ENCODE results near the gene KIF1A.
"Not testable (repeated sequence)": the region's sequence is repeated elsewhere in the genome, so short reads cannot be mapped to it uniquely, and the experiment has no call there.

The KIF1A gene

DNA sequence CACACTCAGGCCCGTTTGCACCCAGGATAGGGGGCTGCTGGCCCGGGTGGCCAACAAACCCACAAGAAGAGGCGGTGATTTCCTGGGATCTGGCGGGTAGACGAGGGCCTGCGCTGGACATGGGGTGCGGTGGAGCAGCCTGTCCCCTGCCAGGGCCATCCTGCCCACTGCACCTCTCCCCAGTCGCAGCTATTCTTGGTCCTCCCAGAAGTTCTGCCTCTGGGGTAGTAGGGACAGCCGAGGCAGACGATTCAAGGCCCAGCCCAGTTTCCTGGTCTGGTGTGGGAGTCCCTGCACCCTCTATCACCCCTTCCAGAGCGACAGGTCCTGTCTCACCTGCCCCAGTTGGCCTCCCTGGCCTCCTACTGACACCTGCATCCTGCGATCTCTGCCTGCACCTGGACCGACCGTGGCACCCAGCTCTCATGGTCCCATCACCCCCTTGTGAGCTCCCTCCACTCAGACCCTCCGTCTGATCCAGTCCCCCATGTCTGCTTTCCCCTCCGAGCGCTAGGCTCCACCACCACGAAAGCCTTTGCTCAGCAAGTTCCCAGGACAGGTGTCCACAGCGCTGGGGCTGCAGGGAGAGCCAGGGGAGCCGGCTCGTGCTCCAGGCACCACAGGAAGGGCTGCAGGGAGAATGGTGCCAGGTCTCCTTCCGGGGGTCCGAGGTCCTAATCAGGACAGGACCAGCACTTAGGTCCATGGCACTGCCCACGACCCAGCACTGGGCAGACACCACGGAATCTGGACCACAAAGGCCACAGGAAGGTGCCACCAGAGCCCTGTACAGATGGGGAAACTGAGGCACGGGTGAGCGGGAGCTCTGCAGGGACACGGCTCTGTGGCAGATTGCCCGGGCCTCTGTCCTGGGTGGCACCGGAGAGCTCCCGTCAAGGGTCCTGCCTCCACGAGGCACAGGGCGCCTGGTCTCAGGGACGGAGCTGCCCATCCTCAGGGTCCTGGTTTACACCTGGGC, 127.1 kb downstream of the KIF1A start:
- DNase-seq: not testable (repeated sequence)

DNA sequence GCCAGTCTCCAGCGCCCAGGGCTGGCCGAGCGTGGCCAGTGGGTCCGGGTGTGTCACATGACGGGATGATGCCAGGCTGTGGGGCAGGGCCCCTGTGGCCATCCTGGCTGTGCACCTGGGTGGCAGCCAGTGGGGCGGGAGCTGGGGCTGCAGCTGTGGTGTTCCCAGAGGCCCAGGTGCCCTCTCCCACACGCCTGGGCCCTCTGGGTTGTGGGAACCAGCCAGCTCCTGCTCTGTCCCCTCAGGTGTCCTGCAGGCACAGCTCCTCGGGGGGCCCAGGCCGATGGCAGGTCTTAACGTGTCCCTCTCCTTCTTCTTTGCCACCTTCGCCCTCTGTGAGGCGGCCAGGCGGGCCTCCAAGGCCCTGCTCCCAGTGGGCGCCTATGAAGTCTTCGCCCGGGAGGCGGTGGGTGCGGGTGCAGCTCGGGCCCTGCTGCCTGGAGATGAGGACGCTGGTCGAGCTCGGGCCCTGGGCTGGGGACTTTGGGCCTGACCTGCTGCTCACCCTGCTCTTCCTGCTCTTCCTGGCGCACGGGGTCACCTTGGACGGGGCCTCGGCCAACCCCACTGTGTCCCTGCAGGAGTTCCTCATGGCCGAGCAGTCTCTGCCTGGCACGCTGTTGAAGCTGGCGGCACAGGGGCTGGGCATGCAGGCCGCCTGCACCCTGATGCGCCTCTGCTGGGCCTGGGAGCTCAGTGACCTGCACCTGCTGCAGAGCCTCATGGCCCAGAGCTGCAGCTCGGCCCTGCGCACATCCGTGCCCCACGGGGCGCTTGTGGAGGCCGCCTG, 128.2 kb downstream of the KIF1A start, which contains the start of gene AQP12A:
Gene AQP12A, plus strand, starts transcription at position 236 of the 790 bp plus-strand sequence. Its CDS starts 48 bp downstream, at position 284.
- not testable (repeated sequence) for DNase-seq

DNA sequence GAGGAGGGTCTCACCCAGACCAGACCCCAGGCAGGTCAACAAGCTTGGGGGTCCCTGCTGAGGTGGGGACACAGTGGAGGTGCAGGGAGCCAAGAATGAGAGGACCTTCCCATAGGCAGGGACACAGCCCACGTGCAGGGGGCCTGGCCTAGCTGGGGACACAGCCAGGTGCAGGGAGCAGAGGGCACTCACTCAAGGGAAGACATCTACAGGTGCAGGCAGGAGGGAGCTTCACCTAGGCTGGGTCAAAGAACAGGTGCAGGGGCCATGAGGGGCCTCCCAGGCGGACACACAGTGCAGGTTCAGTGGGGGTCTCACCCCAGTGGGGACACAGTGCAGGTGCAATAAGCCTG, 129.0 kb downstream of the KIF1A start:
- not testable (repeated sequence) for DNase-seq

DNA sequence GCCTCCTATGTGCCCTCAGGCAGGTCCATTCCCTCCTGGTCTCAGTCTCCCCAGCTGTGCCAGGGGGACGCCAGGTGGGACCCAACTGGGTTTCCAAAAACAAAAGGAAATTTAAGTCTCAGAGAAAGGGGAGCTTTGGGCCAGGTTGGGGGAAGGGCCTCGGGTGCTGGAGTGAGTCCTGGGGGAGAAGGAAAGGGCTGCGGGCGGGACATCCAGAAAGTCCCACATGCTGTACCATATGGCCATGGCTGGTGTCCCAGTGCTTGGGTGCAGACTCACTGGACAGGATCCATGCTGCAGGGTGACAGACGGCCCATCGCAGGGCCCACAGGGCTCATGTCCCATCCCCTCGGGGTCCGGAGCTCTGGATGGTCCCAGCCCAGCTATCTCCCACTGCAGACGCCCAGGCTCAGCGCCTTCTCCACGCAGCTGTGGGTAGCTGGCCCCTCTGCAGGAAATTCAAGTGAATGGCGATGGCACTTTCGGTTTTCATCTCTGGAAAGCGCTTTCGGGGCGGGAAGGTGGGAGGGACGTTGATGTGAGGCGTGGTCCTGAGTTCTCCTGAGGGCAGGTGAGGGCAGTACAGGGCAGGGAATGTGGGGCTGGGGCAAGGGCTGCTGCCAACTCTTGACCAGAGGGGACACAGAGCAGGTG, 129.5 kb downstream of the KIF1A start:
- not testable (repeated sequence) for DNase-seq

DNA sequence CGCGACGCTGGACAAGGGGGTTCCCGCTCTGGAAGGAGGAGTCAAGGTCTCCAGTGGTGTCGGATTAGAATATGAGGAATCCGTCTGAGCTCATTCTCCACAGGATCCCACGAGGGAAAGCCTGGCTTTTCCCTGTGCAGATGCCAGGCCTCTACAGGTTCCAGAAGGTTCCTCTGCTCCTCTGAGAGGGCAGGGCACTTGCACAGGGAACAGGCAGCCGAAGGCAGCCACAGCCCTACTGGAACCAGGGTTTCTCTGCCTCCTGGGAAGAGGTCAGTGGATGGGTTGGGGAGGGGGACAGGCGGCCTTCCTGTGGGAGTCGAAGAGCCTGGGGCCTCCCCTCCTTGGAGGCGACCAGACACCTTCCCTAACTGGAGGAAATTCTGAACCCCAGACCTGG, 130.0 kb downstream of the KIF1A start:
- DNase-seq: no peak

DNA sequence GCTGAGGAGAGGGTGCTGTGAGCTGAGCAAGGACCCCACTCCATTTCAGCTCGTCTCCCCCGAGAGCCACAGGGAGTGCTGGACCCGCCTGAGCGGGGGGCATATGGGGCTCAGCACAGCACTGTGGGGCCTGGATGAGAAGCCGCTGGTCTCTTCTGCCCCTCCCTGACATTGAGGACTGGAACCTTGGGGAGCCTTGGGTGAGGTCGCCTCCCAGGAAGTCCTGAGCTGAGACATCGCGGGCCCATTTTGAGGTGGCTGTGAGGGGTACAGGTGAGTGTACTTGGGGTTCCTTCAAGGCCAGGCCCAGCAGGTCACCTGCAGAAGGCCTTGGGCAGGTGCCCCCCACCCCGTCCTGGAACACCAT, 131.5 kb downstream of the KIF1A start:
- DNase-seq: no peak

DNA sequence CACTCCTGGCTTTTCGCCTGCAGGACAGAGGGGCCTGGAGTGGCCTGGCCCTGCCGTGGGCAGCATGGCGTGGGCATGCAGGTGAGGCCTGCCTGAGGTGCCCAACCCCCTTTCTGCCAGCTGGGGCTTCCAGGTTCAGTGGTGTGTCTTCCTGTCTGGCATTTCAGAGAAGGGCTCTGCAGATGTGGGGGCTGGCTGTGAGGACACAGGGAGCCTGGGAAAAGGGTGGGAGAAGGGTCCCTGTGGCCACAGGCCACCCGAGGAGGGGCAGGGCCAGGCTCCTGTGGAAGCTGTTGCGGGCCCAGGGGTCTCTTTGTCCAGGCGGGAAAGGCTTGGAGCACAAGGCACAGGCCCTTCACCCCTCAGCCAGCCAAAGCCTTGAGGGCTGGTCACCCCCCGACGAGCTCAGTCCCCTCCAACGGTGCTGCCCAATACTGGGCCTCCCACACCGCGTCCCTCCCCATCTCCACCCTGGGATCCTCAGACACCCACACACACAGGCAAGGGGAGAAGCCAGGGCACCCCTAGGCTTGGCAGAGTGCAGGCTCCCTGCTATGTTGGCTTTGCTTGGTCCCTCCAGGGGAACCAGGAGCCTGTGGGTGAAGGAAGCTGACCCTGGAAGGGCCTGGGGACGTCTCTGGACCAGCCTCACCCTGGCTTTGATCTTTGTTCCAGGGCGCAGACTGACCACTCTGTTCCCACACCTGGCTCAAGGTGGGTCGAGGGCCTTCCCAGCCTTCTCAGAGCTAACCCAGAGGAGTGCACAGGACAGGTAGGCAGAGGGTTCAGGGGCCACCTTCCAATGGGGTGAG, 132.1 kb downstream of the KIF1A start:
- no peak for DNase-seq

DNA sequence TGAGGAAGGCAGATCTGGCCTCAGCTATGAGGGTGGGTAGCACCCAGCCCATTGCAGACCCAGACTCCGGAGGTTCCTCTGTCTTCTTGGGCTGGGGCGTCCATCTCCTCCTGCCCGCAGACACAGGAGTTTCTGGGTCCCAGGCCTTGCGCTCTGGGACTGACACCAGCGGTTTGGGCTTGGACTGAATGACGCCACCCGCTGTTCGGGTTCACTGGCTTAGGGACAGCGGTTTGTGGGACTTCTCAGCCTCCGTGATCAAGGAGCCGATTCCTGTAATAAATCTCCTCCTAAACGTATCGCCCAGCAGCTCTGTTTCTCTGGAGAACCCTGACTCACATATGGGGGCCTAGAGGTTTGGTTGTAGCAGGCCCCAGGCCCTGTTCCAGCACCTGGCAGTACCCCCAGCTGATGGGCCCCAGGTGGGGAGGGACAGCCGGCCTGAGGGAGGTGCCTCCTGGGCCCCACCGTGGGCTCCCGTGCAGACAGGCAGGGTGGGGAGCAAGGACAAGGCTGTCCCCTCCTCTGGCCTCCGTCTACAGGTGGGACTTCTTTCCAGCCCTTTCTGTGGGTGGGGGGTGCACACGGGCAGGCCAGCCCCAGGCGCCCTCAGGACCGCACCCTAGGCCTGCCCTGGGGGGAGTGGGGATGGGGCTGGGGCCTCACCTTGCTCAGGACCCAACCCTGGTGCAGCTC, 132.8 kb downstream of the KIF1A start:
- DNase-seq: no peak

DNA sequence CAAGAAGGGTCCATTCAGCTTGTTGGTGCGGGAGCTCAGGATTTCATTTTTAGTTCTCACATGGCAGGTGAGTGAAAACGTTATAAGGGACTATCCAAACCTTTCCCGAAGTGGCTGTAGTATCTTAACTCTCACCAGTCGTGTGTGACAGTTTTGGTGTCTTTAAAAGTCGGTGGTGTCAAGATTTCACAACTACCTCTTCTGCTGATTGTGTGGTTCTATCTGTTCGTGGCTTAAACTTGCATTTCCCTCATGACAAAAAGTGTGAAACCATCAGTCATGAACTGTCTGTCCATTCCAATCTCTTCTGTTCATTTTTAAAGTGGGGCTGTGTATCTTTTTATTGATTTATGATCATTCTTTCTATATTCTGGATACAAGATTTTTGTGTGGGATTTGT, 133.6 kb downstream of the KIF1A start:
- DNase-seq: peak; percentile 66

DNA sequence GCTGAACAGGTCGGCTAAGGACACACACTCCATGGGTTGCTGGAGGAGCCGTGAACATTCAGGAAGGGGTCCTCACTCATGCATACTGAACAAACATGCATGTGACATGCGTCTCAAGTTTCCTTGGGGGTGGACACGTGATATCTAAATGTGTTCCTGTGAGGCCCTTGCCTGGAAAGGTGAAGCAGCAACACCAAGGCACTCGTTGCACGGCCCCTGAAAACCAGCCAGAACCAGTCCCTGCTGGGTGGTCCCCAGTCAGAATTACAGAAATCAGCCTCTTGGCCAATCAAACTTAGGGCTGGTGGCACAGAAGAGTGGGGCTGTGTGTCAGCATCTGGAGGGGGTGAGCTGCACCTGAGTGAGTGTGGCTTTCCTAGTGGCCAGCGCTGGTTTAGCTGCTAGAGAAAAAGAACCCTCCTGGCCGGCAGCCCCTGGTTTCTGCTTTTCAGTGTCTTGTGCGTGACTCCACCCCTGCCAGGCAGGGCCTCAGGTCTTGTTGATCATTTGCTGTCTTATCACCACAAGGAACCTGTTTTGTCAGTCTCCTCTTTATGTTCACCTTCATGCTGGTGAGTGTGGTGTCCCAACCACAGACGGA, 134.1 kb downstream of the KIF1A start:
- no peak for DNase-seq

DNA sequence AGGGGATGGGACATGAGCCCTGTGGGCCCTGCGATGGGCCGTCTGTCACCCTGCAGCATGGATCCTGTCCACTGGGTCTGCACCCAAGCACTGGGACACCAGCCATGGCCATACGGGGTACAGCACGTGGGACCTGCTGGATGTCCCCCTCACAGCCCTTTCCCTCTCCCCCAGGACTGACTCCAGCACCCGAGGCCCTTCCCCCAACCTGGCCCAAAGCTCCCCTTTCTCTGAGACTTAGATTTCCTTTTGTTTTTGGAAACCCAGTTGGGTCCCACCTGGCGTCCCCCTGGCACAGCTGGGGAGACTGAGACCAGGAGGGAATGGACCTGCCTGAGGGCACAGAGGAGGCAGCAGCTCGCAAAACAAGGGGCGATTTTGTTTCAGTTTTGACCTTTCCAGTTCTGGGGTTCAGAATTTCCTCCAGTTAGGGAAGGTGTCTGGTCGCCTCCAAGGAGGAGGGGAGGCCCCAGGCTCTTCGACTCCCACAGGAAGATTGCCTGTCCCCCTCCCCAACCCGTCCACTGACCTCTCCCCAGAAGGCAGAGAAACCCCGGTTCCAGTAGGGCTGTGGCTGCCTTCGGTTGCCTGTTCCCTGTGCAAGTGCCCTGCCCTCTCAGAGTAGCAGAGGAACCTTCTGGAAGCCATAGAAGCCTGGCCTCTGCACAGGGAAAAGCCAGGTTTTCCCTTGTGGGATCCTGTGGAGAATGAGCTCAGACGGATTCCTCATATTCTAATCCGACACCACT, 135.9 kb downstream of the KIF1A start:
- DNase-seq: not testable (repeated sequence)

DNA sequence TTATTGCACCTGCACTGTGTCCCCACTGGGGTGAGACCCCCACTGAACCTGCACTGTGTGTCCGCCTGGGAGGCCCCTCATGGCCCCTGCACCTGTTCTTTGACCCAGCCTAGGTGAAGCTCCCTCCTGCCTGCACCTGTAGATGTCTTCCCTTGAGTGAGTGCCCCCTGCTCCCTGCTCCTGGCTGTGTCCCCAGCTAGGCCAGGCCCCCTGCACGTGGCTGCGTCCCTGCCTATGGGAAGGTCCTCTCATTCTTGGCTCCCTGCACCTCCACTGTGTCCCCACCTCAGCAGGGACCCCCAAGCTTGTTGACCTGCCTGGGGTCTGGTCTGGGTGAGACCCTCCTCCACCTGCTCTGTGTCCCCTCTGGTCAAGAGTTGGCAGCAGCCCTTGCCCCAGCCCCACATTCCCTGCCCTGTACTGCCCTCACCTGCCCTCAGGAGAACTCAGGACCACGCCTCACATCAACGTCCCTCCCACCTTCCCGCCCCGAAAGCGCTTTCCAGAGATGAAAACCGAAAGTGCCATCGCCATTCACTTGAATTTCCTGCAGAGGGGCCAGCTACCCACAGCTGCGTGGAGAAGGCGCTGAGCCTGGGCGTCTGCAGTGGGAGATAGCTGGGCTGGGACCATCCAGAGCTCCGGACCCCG, 136.6 kb downstream of the KIF1A start:
- not testable (repeated sequence) for DNase-seq

DNA sequence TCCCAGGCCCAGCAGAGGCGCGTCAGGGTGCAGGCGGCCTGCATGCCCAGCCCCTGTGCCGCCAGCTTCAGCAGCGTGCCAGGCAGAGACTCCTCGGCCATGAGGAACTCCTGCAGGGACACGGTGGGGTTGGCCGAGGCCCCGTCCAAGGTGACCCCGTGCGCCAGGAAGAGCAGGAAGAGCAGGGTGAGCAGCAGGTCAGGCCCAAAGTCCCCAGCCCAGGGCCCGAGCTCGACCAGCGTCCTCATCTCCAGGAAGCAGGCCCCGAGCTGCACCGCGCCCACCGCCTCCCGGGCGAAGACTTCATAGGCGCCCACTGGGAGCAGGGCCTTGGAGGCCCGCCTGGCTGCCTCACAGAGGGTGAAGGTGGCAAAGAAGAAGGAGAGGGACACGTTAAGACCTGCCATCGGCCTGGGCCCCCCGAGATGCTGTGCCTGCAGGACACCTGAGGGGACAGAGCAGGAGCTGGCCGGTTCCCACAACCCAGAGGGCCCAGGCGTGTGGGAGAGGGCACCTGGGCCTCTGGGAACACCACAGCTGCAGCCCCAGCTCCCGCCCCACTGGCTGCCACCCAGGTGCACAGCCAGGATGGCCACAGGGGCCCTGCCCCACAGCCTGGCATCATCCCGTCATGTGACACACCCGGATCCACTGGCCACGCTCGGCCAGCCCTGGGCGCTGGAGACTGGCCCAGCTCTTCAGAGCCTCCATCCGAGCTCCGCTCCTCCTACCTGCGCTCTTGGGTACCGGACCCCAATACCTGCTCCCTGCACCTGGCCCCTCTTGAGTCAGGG, 137.4 kb downstream of the KIF1A start, which contains the start of gene AQP12B:
Gene AQP12B, minus strand, starts transcription at position 455 of the 794 bp plus-strand sequence. Its CDS starts 48 bp downstream, at position 407.
- DNase-seq: not testable (repeated sequence)

DNA sequence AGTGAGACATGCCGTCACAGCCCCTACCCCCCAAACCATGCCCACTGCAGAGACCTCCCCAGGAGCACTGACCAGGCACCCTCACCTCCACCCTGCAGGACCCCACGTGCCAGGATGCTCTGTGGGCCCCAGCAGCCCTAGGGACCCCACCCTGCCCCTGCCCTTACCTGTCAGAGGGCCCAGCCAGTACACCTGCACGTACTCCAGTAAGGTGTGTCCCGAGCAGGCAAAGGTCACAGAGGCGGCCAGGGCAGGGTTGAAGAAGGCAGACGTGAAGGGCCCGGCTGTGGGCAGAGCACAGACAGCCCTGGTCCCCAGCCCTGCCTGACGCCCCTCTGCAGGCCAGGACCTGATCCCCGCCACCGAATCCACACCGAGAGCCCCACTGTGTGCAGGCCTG, 139.8 kb downstream of the KIF1A start:
- DNase-seq: not testable (repeated sequence)

DNA sequence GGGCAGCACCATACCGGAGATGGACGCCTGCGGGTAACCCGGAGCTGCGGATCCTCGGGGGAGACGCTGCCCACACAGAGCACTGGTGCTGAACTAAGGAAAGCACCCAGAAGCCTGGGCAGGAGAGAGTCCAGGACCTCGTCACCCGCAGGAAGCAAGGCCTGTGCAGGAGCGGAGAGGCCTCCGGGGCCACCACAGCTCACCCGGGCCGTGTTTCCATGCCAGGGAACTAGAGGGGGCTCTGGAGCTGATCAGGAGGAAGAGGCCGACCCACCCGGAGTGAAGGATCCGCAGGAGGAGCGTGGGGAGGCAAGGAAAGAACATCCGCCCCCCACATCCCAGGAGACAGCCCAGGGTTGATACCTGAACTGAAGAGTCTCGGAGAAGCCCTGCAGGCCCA, 141.1 kb downstream of the KIF1A start:
- not testable (repeated sequence) for DNase-seq

DNA sequence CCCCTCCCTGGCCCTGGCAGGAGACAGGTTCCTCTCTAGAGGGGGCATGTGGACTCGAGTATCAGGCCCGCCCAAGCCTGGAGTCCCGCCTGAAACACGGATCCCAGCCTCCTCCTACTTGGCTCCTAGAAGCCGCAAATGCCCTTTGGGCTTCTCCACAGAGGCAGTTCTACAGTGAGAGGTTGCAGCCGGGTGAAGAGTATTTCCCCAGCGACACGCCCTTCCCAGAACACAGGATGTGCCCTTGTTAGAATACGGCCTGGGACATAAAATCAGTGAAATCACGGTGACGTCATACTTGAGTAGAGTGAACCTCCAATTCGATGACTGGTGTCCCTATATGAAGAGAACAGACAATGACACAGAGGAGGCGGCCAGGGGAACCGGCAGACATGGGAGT, 142.0 kb downstream of the KIF1A start:
- not testable (repeated sequence) for DNase-seq

DNA sequence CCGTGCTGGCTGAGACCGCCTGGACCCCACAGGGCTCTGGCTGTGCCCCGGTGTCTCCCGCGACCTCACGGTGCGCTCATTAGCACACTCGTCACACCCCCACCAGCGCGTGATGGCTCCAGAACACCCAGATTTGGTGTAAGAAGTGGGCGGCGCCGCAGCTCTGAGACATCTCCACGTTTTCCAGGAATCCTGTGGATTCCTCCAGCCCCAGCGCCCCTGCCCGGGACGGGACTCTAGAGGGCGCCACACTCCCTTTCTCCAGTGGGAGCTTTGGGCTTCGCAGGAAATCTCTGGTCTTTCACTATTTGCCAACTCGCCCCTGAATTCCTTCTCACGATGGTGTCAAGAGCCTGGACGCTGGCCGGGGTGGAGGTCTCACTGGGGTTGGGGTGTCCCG, 144.7 kb downstream of the KIF1A start:
- DNase-seq: not testable (repeated sequence)

DNA sequence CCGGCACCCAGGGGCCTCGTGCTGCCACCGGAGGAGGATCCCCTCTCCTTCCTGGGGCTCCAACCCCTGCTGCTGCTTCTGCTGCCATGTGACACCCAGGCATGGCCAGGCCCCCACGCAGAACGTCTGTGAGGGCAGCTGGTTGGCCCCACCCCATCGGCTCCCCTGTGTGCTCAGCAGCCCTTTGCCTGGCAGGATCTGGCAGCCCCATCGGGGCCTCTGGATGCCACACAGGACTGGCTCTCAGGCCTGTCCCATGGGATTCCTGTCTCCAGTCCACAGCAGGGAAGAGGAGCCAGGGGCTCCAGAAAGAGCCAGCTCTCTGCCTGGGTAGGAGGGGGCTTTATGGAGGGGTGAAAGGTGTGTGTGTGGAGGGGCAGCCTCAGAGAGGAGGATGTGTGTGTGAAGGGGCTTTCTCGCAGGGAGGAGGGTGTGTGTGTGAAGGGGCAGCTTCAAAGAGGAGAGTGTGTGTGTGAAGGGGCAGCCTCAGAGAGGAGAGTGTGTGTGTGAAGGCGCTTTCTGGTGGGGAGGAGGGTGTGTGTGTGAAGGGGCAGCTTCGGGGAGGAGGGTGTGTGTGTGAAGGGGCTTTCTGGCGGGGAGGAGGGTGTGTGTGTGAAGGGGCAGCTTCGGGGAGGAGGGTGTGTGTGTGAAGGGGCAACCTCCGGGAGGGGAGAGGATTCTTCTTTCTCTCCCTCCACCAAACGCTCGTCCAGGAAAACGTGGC, 145.4 kb downstream of the KIF1A start:
- not testable (repeated sequence) for DNase-seq
